K562 (cell line): ENCODE measurements around the gene ZNF391. TPM values are rescaled to one million over a fixed set of nuclear protein-coding genes. Genes with fewer than 3 reads are reported as not detected.

ENCODE experiments used
- GABPB2 ChIP-seq: fragments of 250-450 bp; sonication (Bioruptor Pico); conservative IDR thresholded peaks from 2 replicates; pipeline ENCODE4 v1.5.1; 2021; ENCODE audit warnings: mild to moderate bottlenecking
- MNT ChIP-seq, 2 experiments: fragments of 450-650 bp; conservative IDR thresholded peaks; 2 replicates each; pipeline ENCODE4 v1.6.1; 2017; ENCODE audit warnings: mild to moderate bottlenecking in 2 of 2, moderate library complexity in 2 of 2
- NKRF ChIP-seq: fragments of 450-650 bp; IDR thresholded peaks from 2 replicates; pipeline ENCODE4 v1.6.1; 2016; ENCODE audit warnings: borderline replicate concordance
- PML ChIP-seq: IDR thresholded peaks from 2 replicates; pipeline ENCODE4 v1.6.1; 2012; ENCODE audit warnings: low read length, inconsistent platforms
- POLR2H ChIP-seq: IDR thresholded peaks from 2 replicates; pipeline ENCODE4 v1.6.1; 2016; ENCODE audit warnings: missing genetic modification characterization, low read depth, mild to moderate bottlenecking, control low read depth, missing compliant biosample characterization, moderate library complexity
- PYGO2 ChIP-seq: fragments of 450-650 bp; IDR thresholded peaks from 2 replicates; pipeline ENCODE4 v1.6.1; 2016; ENCODE audit warnings: mild to moderate bottlenecking, missing genetic modification characterization, moderate library complexity, missing compliant biosample characterization
- RB1 ChIP-seq: fragments of 450-650 bp; IDR thresholded peaks from 2 replicates; pipeline ENCODE4 v1.6.1; 2017; ENCODE audit warnings: low read depth, mild to moderate bottlenecking
- RFX7 ChIP-seq: fragments of 250-450 bp; sonication (Bioruptor Pico); IDR thresholded peaks from 2 replicates; pipeline ENCODE4 v1.5.1; 2021; ENCODE audit warnings: mild to moderate bottlenecking
- SIX5 ChIP-seq, 2 experiments: IDR thresholded peaks; 2 replicates each; pipeline ENCODE4 v1.6.1; 2011; ENCODE audit warnings: low read length in 2 of 2, borderline replicate concordance in 1 of 2, low read depth in 1 of 2, mild to moderate bottlenecking in 1 of 2, moderate library complexity in 1 of 2; ENCODE audit not compliant: insufficient read depth in 1 of 2
- ZBTB43 ChIP-seq: sonication (generic); formaldehyde crosslinking; IDR thresholded peaks from 2 replicates; pipeline ENCODE4 v1.8.0; 2023; ENCODE audit warnings: mild to moderate bottlenecking, missing genetic modification reagents
- ZFP36 ChIP-seq: fragments of 150-350 bp; IDR thresholded peaks from 2 replicates; pipeline ENCODE4 v1.6.1; 2018; ENCODE audit warnings: low read length, low read depth; ENCODE audit not compliant: partially characterized antibody
- ZFPM2 ChIP-seq: fragments of 250-450 bp; sonication (Bioruptor Pico); IDR thresholded peaks from 2 replicates; pipeline ENCODE4 v1.5.1; 2022; ENCODE audit warnings: mild to moderate bottlenecking
- ZNF197 ChIP-seq: fragments of 200-800 bp; sonication (Bioruptor generic); IDR thresholded peaks from 2 replicates; pipeline ENCODE4 v1.6.1; 2016; ENCODE audit warnings: low read depth, missing genetic modification characterization, missing compliant biosample characterization
- polyA plus RNA-seq, 8 experiments: library from polyadenylated mRNA; depleted of rRNA in 4 of 8; stranded (reverse) in 5 of 8; unstranded in 3 of 8; fragments of >200 nt; fragmentation: Nextera tagmentation in 2 of 8; fragmentation: Illumina TruSeq in 1 of 8; extraction: Ambion mirVana in 2 of 8; extraction: Trizol in 1 of 8; gene quantifications; 2 replicates each; pipeline versions ENCODE4 v1.2.1 to v1.2.3, GENCODE V29; 2011 to 2014; ENCODE audit warnings: inconsistent platforms in 1 of 8, missing spikeins in 1 of 8
- total RNA-seq, 7 experiments: library from RNA; depleted of rRNA in 6 of 7; stranded (reverse); fragments of >200 nt in 6 of 7; fragmentation: Illumina TruSeq in 2 of 7; extraction: Trizol in 2 of 7; gene quantifications; 2 replicates each; pipeline versions ENCODE4 v1.2.1 to v1.2.3, GENCODE V29; 2011 to 2021; ENCODE audit warnings: low replicate concordance in 1 of 7
- TF ChIP-seq, protein P1 (sequence below): fragments of 450-650 bp; IDR thresholded peaks from 2 replicates; pipeline ENCODE4 v1.6.1; 2018; ENCODE audit not compliant: partially characterized antibody
- TF ChIP-seq, protein P2 (sequence below): sonication (generic); formaldehyde crosslinking; IDR thresholded peaks from 2 replicates; pipeline ENCODE4 v1.8.1; 2023; ENCODE audit warnings: mild to moderate bottlenecking, missing genetic modification reagents

ZNF391 gene
- total and polyA plus RNA-seq, 9 of the 15 experiments (the other 6 are each of a cell fraction or from before 2014, with no cell fraction given): 2.3 to 10.1 (median 5.8) TPM

DNA sequence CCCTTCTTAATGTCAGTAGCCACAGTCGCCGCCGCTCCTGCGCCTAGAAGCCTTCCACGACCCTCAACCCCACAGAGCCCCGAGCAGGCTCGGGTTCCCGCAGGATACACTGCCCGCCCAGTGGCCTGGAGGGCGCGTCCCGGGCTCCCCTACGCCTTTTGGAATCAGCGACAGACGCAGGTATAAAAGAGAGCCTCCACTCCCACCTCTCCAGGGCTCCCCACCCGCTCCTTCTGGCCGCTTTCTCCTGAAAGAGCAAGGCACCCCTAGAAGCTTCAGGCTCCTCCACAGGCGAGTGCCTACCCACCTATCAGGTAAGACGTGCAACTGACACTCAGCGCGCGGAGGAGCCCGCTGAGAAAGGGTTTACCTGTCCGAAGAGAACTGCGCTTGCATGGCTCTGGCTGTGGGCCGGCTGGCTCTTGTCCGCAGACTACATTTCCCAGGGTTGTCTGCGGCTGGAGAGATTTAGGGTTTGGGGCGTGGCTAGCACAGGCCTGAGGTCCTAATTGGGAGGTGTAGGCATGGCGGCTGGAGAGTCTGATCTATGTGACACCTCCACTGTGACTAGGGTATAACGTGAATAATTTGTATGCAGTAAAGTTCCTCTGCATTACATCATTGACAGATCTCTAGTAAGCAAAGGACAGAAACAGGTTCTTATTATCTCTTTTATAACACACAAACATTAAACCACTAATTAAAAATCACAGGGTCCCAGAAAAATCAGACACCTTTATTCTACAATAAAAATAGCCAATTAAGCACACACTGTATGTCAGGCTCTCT is 13.5 kb upstream of the ZNF391 start (continued):
- TF ChIP-seq RFX7 (CRISPR knock-in tag) (no peak), MNT (conservative IDR thresholded peaks at IDR 0.05) (peak in 1 of 2 experiments; percentile 56; a peak in 3 of 4 replicates), NKRF (peak; percentile 44; the same call in 1 of the 2 replicates), ZNF197 (no peak), RB1 (peak; percentile 23; the same call in 1 of the 2 replicates), PML (0 out of 2 replicates have a peak, but pooled peaks have one; percentile 24), ZFP36 (peak; percentile 19), ZFPM2 (CRISPR knock-in tag) (no peak), PYGO2 (tag) (0 out of 2 replicates have a peak, but pooled peaks have one; percentile 7), ZBTB43 (CRISPR knock-in tag) (no peak), POLR2H (tag) (no peak), SIX5 (IDR thresholded peaks at IDR 0.05; ENCODE audit: borderline replicate concordance in 1 of 2, insufficient read depth in 1 of 2, low read depth in 1 of 2, low read length in 2 of 2) (peak; percentile 49 to 61; a peak in 2 of 4 replicates), GABPB2 (CRISPR knock-in tag) (no peak)
- TF ChIP-seq, protein P1, sequence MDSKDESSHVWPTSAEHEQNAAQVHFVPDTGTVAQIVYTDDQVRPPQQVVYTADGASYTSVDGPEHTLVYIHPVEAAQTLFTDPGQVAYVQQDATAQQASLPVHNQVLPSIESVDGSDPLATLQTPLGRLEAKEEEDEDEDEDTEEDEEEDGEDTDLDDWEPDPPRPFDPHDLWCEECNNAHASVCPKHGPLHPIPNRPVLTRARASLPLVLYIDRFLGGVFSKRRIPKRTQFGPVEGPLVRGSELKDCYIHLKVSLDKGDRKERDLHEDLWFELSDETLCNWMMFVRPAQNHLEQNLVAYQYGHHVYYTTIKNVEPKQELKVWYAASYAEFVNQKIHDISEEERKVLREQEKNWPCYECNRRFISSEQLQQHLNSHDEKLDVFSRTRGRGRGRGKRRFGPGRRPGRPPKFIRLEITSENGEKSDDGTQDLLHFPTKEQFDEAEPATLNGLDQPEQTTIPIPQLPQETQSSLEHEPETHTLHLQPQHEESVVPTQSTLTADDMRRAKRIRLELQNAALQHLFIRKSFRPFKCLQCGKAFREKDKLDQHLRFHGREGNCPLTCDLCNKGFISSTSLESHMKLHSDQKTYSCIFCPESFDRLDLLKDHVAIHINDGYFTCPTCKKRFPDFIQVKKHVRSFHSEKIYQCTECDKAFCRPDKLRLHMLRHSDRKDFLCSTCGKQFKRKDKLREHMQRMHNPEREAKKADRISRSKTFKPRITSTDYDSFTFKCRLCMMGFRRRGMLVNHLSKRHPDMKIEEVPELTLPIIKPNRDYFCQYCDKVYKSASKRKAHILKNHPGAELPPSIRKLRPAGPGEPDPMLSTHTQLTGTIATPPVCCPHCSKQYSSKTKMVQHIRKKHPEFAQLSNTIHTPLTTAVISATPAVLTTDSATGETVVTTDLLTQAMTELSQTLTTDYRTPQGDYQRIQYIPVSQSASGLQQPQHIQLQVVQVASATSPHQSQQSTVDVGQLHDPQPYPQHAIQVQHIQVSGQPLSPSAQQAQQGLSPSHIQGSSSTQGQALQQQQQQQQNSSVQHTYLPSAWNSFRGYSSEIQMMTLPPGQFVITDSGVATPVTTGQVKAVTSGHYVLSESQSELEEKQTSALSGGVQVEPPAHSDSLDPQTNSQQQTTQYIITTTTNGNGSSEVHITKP: peak; percentile 26
- TF ChIP-seq, protein P2, sequence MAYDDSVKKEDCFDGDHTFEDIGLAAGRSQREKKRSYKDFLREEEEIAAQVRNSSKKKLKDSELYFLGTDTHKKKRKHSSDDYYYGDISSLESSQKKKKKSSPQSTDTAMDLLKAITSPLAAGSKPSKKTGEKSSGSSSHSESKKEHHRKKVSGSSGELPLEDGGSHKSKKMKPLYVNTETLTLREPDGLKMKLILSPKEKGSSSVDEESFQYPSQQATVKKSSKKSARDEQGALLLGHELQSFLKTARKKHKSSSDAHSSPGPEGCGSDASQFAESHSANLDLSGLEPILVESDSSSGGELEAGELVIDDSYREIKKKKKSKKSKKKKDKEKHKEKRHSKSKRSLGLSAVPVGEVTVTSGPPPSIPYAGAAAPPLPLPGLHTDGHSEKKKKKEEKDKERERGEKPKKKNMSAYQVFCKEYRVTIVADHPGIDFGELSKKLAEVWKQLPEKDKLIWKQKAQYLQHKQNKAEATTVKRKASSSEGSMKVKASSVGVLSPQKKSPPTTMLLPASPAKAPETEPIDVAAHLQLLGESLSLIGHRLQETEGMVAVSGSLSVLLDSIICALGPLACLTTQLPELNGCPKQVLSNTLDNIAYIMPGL (CRISPR knock-in tag): peak; percentile 57; the same call in 1 of the 2 replicates
